ENCODE data around the gene RASSF9.

The RASSF9 gene

DNA sequence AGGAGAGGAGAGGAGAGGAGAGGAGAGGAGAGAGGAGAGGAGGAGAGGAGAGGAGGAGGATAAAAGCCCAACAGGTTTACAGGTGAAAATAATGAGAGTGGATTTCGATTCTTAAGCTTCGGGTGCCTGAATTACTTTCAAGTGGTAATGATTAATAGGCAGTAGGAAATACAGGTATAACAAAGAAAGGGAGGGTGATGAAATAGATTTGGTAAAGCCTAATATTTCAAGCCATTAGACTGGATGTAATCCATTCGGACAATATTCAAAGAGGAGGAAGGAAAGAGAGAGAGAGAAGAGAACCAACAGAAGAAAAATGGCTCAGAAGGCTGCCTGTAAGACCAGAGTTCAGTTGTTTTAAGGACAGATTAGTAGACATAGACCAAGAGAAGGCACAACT, 76.6 kb downstream of the RASSF9 start:
- no peak overlapping the region for H3K4me3 ChIP-seq (ENCODE audit: low read depth, low read length)
- no peak for DNase-seq (ENCODE audit: low read depth)
- no peak for TF ChIP-seq CTCF (IDR thresholded peaks at IDR 0.05; ENCODE audit: control insufficient read depth, extremely low read depth, insufficient read depth)

- no peak for TF ChIP-seq CTCF (IDR thresholded peaks at IDR 0.05; ENCODE audit: control insufficient read depth, extremely low read depth, insufficient read depth)
- no peak for DNase-seq (ENCODE audit: low read depth)
- H3K4me3 ChIP-seq (ENCODE audit: low read depth, low read length), result no peak overlapping the region
These were observed 77.1 kb downstream of the RASSF9 start for GRCh38 chr12:85759091-85759490.

DNA sequence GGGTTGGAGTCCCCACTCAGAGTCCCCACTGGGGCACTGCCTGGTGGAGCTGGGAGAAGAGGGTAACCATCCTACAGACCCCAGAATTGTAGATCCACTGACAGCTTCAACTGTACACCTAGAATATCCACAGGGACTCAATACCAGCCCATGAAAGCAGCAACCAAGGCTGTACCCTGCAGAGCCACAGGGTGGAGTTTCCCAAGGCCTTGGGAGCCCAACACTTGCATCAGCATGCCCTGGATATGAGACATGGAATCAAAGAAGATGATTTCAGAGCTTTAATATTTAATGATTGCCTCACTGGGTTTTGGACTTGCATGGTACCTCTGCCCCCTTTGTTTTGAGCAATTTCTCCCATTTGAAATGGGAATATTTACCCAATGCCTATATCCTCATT, 80.4 kb downstream of the RASSF9 start:
- no peak for DNase-seq (ENCODE audit: low read depth)
- H3K4me3 ChIP-seq (ENCODE audit: low read depth, low read length), result no peak overlapping the region
- no peak for TF ChIP-seq CTCF (IDR thresholded peaks at IDR 0.05; ENCODE audit: control insufficient read depth, extremely low read depth, insufficient read depth)

Data from LNCaP clone FGC (cell line).